NB4 (cell line): ENCODE measurements around the gene SSC5D.

Experiments used
- POLR2A ChIP-seq: IDR thresholded peaks from 2 replicates; pipeline ENCODE4 v1.6.1; 2011; ENCODE audit warnings: mild to moderate bottlenecking; ENCODE audit not compliant: insufficient read length; ENCODE audit errors: extremely low read depth
- TF ChIP-seq, protein P1 (sequence below): IDR thresholded peaks from one replicate; pipeline ENCODE4 v1.5.1; 2012; ENCODE audit warnings: low read depth, low read length
- TF ChIP-seq, protein P2 (sequence below): IDR thresholded peaks from 2 replicates; pipeline ENCODE4 v1.6.1; 2011; ENCODE audit warnings: low read depth, low read length

DNA sequence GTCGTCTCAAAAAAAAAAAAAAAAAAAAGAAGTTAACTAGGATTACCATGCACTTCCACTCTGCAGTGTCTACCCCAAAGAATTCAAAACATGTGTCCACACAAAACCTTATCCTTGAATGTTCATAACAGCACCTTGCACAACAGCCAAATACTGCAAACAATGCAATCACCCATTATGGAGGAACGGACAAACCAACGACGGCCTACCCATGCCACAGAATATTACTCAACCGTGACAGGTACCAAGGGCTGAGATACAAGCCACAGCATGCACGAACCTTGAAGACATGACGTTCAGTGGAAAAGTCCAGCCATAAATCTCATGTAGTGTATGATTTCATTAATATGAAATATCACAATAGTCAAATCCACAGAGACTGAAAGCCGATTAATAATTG, 42.2 kb upstream of the SSC5D start:
- TF ChIP-seq, protein P1, sequence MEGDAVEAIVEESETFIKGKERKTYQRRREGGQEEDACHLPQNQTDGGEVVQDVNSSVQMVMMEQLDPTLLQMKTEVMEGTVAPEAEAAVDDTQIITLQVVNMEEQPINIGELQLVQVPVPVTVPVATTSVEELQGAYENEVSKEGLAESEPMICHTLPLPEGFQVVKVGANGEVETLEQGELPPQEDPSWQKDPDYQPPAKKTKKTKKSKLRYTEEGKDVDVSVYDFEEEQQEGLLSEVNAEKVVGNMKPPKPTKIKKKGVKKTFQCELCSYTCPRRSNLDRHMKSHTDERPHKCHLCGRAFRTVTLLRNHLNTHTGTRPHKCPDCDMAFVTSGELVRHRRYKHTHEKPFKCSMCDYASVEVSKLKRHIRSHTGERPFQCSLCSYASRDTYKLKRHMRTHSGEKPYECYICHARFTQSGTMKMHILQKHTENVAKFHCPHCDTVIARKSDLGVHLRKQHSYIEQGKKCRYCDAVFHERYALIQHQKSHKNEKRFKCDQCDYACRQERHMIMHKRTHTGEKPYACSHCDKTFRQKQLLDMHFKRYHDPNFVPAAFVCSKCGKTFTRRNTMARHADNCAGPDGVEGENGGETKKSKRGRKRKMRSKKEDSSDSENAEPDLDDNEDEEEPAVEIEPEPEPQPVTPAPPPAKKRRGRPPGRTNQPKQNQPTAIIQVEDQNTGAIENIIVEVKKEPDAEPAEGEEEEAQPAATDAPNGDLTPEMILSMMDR = no peak
- no peak for TF ChIP-seq POLR2A
- TF ChIP-seq, protein P2, sequence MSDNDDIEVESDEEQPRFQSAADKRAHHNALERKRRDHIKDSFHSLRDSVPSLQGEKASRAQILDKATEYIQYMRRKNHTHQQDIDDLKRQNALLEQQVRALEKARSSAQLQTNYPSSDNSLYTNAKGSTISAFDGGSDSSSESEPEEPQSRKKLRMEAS = no peak
